K562 (cell line): ENCODE measurements around the gene MPC1. TPM values are rescaled to one million over a fixed set of nuclear protein-coding genes. Genes with fewer than 3 reads are reported as not detected.

Source experiments
- ASH1L ChIP-seq: fragments of 450-650 bp; IDR thresholded peaks from 2 replicates; pipeline ENCODE4 v1.6.1; 2018; ENCODE audit warnings: borderline replicate concordance, mild to moderate bottlenecking, low read depth; ENCODE audit not compliant: partially characterized antibody
- CBX8 ChIP-seq: fragments of 200-600 bp; sonication (generic); IDR thresholded peaks from 2 replicates; pipeline ENCODE4 v1.6.1; 2012; ENCODE audit warnings: borderline replicate concordance, mixed run types, low read depth, mild to moderate bottlenecking, moderate library complexity, mixed read lengths, low read length, control low read depth, inconsistent platforms; ENCODE audit not compliant: poor library complexity, severe bottlenecking; ENCODE audit errors: extremely low read depth
- CC2D1A ChIP-seq: fragments of 450-650 bp; IDR thresholded peaks from 2 replicates; pipeline ENCODE4 v1.6.1; 2017; ENCODE audit warnings: mild to moderate bottlenecking
- CHCHD3 ChIP-seq: fragments of 250-450 bp; sonication (Bioruptor Pico); IDR thresholded peaks from 2 replicates; pipeline ENCODE4 v2.1.2; 2022; ENCODE audit warnings: mild to moderate bottlenecking
- CXXC5 ChIP-seq: fragments of 250-450 bp; sonication (Bioruptor Pico); IDR thresholded peaks from 2 replicates; pipeline ENCODE4 v1.8.0; 2022; ENCODE audit warnings: inconsistent platforms, mild to moderate bottlenecking, moderate library complexity
- EGR1 ChIP-seq: fragments of 450-650 bp; conservative IDR thresholded peaks from 2 replicates; pipeline ENCODE4 v1.6.1; 2017; ENCODE audit warnings: mild to moderate bottlenecking
- ESRRB ChIP-seq: fragments of 250-450 bp; sonication (Bioruptor Pico); IDR thresholded peaks from 2 replicates; pipeline ENCODE4 v1.5.0; 2020; ENCODE audit warnings: mild to moderate bottlenecking, moderate library complexity, borderline replicate concordance
- FOXA1 ChIP-seq: fragments of 450-650 bp; IDR thresholded peaks from 2 replicates; pipeline ENCODE4 v1.6.1; 2016; ENCODE audit warnings: mild to moderate bottlenecking, borderline replicate concordance
- HNRNPH1 ChIP-seq: fragments of 200-400 bp; formaldehyde crosslinking; optimal IDR thresholded peaks from 2 replicates; pipeline ENCODE3; 2017; ENCODE audit warnings: low read depth, mild to moderate bottlenecking, low read length, moderate library complexity
- IFI16 ChIP-seq: fragments of 250-450 bp; sonication (Bioruptor Pico); IDR thresholded peaks from 2 replicates; pipeline ENCODE4 v2.1.2; 2022; ENCODE audit warnings: mild to moderate bottlenecking, inconsistent platforms
- KLF13 ChIP-seq: fragments of 450-650 bp; IDR thresholded peaks from 2 replicates; pipeline ENCODE4 v1.6.1; 2016; ENCODE audit warnings: missing genetic modification characterization, low read depth, mild to moderate bottlenecking, missing compliant biosample characterization, moderate library complexity, borderline replicate concordance
- MAZ ChIP-seq, 2 experiments: fragments of 450-650 bp in 1 of 2; sonication (generic) in 1 of 2; formaldehyde crosslinking; IDR thresholded peaks in 1 of 2; conservative IDR thresholded peaks in 1 of 2; 2 replicates each; pipeline versions ENCODE4 v1.4.0 to v1.5.0; 2020; ENCODE audit warnings: mild to moderate bottlenecking in 1 of 2, missing genetic modification reagents in 1 of 2
- PRMT5 ChIP-seq: sonication (generic); formaldehyde crosslinking; IDR thresholded peaks from 2 replicates; pipeline ENCODE4 v1.5.0; 2020; ENCODE audit warnings: missing genetic modification reagents
- RBM14 ChIP-seq: fragments of 200-400 bp; formaldehyde crosslinking; IDR thresholded peaks from 2 replicates; pipeline ENCODE4 v1.6.1; 2018; ENCODE audit warnings: low read depth, mild to moderate bottlenecking, low read length, moderate library complexity, borderline replicate concordance; ENCODE audit not compliant: insufficient read depth
- SIRT6 ChIP-seq: IDR thresholded peaks from one replicate; pipeline ENCODE4 v1.6.1; 2012; ENCODE audit warnings: low read depth, mild to moderate bottlenecking, control low read depth, inconsistent platforms, low read length, moderate library complexity
- SREBF2 ChIP-seq: sonication (generic); formaldehyde crosslinking; IDR thresholded peaks from 2 replicates; pipeline ENCODE4 v1.4.0; 2020; ENCODE audit warnings: mild to moderate bottlenecking, missing genetic modification reagents
- TAF9B ChIP-seq: fragments of 450-650 bp; IDR thresholded peaks from 2 replicates; pipeline ENCODE4 v1.6.1; 2018; ENCODE audit warnings: mild to moderate bottlenecking; ENCODE audit not compliant: partially characterized antibody
- TBL1XR1 ChIP-seq, 2 experiments: IDR thresholded peaks; 2 replicates each; pipeline ENCODE4 v1.6.1; 2012; ENCODE audit warnings: improper control_type of control experiment in 2 of 2, low read length in 2 of 2, mild to moderate bottlenecking in 1 of 2
- TCF3 ChIP-seq: sonication (generic); formaldehyde crosslinking; IDR thresholded peaks from 2 replicates; pipeline ENCODE4 v1.4.0; 2020; ENCODE audit warnings: mild to moderate bottlenecking, missing genetic modification reagents
- TSC22D4 ChIP-seq: fragments of 450-650 bp; IDR thresholded peaks from 2 replicates; pipeline ENCODE4 v1.6.1; 2016; ENCODE audit warnings: missing genetic modification characterization, missing biosample characterization, control low read depth
- ZBTB17 ChIP-seq: fragments of 450-650 bp; formaldehyde crosslinking; IDR thresholded peaks from 2 replicates; pipeline ENCODE4 v1.4.0; 2020; ENCODE audit warnings: mild to moderate bottlenecking
- ZNF121 ChIP-seq: sonication (generic); formaldehyde crosslinking; conservative IDR thresholded peaks from 2 replicates; pipeline ENCODE4 v1.8.0; 2022; ENCODE audit warnings: missing genetic modification reagents
- ZNF274 ChIP-seq: IDR thresholded peaks from 2 replicates; pipeline ENCODE4 v1.6.1; 2011; ENCODE audit warnings: low read depth, mild to moderate bottlenecking, low read length, moderate library complexity, borderline replicate concordance
- ZNF282 ChIP-seq: sonication (generic); formaldehyde crosslinking; IDR thresholded peaks from 2 replicates; pipeline ENCODE4 v1.8.1; 2023; ENCODE audit warnings: missing genetic modification reagents
- ZNF431 ChIP-seq: sonication (generic); formaldehyde crosslinking; IDR thresholded peaks from 2 replicates; pipeline ENCODE4 v1.8.0; 2022; ENCODE audit warnings: mild to moderate bottlenecking, missing genetic modification reagents
- ZNF507 ChIP-seq: conservative IDR thresholded peaks from 2 replicates; pipeline ENCODE4 v1.6.1; 2017; ENCODE audit warnings: missing genetic modification characterization, missing compliant biosample characterization
- polyA plus RNA-seq, 8 experiments: library from polyadenylated mRNA; depleted of rRNA in 4 of 8; stranded (reverse) in 5 of 8; unstranded in 3 of 8; fragments of >200 nt; fragmentation: Nextera tagmentation in 2 of 8; fragmentation: Illumina TruSeq in 1 of 8; extraction: Ambion mirVana in 2 of 8; extraction: Trizol in 1 of 8; gene quantifications; 2 replicates each; pipeline versions ENCODE4 v1.2.1 to v1.2.3, GENCODE V29; 2011 to 2014; ENCODE audit warnings: inconsistent platforms in 1 of 8, missing spikeins in 1 of 8
- total RNA-seq, 7 experiments: library from RNA; depleted of rRNA in 6 of 7; stranded (reverse); fragments of >200 nt in 6 of 7; fragmentation: Illumina TruSeq in 2 of 7; extraction: Trizol in 2 of 7; gene quantifications; 2 replicates each; pipeline versions ENCODE4 v1.2.1 to v1.2.3, GENCODE V29; 2011 to 2021; ENCODE audit warnings: low replicate concordance in 1 of 7
- TF ChIP-seq, protein P1 (sequence below): fragments of 450-650 bp; formaldehyde crosslinking; IDR thresholded peaks from 2 replicates; pipeline ENCODE4 v1.4.0; 2020; ENCODE audit warnings: mild to moderate bottlenecking, moderate library complexity
- TF ChIP-seq, protein P2 (sequence below): fragments of 250-450 bp; sonication (Bioruptor Pico); IDR thresholded peaks from 2 replicates; pipeline ENCODE4 v1.5.1; 2021; ENCODE audit warnings: mild to moderate bottlenecking

The MPC1 gene
- total and polyA plus RNA-seq, 9 of the 15 experiments (the other 6 are each of a cell fraction or from before 2014, with no cell fraction given) = 78.6 to 185 (median 138) TPM

DNA sequence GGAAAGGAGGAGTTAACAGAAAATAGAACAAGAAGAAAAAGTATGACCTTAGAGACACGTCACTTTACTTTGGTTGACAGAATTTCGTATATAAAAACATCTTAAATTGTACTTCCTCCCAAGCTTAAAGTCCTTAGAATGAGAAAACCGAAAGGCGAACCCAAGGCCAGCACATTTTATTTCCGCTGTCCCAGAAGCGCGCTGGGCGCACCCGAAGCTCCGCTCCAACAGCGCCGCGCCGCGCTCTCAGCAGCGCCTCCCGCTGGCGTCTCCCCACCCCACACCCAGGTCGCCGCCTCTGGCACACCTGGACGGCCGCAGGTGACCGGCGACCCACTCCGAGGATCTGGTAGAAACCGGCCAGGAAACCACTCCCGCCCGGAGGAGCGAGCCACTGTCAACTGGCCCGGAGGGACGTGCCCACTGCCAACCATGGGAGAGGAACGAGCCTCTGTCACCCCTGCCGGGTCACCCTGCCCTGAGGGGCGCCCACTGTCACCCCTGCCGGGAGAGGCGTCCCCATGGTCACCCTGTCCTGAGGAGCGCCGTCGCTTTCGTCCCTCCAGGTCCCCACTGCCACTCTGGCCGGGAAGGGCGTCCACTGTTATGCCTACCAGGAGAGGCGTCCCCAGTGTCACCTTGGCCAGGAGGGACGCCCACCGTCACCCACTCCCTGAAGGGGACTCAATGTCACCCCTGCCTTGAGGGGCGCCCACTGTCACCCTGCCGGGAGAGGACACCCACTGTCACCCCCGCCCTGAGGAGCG is 824 bp downstream of the MPC1 start (continued):
- TF ChIP-seq HNRNPH1 (no peak), TAF9B (no peak), IFI16 (CRISPR knock-in tag) (no peak), TSC22D4 (tag) (no peak), EGR1 (peak; percentile 72; the same call in 1 of the 2 replicates), MAZ (CRISPR knock-in tag; conservative IDR thresholded peaks at IDR 0.05 in 1 of 2, IDR thresholded peaks at IDR 0.05 in 1 of 2) (peak; percentile 38 to 83; a peak in 3 of 4 replicates), SREBF2 (CRISPR knock-in tag) (no peak), ZNF507 (no peak), CC2D1A (no peak), ZNF274 (no peak), PRMT5 (no peak), ASH1L (no peak), ZNF282 (CRISPR knock-in tag) (no peak), CXXC5 (CRISPR knock-in tag) (peak; percentile 84), ZNF121 (CRISPR knock-in tag) (no peak), ESRRB (CRISPR knock-in tag) (no peak), SIRT6 (no peak), RBM14 (no peak), ZBTB17 (CRISPR knock-in tag) (no peak), CBX8 (no peak), TCF3 (CRISPR knock-in tag) (no peak), ZNF431 (CRISPR knock-in tag) (no peak), KLF13 (tag) (no peak), CHCHD3 (no peak), FOXA1 (no peak), TBL1XR1 (IDR thresholded peaks at IDR 0.05; ENCODE audit: low read length in 2 of 2) (no peak)
- TF ChIP-seq, protein P1, sequence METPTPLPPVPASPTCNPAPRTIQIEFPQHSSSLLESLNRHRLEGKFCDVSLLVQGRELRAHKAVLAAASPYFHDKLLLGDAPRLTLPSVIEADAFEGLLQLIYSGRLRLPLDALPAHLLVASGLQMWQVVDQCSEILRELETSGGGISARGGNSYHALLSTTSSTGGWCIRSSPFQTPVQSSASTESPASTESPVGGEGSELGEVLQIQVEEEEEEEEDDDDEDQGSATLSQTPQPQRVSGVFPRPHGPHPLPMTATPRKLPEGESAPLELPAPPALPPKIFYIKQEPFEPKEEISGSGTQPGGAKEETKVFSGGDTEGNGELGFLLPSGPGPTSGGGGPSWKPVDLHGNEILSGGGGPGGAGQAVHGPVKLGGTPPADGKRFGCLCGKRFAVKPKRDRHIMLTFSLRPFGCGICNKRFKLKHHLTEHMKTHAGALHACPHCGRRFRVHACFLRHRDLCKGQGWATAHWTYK (CRISPR knock-in tag) = no peak
- TF ChIP-seq, protein P2, sequence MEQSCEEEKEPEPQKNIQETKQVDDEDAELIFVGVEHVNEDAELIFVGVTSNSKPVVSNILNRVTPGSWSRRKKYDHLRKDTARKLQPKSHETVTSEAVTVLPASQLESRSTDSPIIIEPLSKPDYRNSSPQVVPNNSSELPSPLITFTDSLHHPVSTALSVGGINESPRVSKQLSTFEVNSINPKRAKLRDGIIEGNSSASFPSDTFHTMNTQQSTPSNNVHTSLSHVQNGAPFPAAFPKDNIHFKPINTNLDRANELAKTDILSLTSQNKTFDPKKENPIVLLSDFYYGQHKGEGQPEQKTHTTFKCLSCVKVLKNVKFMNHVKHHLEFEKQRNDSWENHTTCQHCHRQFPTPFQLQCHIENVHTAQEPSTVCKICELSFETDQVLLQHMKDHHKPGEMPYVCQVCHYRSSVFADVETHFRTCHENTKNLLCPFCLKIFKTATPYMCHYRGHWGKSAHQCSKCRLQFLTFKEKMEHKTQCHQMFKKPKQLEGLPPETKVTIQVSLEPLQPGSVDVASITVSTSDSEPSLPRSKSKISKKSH (CRISPR knock-in tag) = no peak
